ENCODE measurements around the gene ILKAP. TPM values are rescaled to one million over a fixed set of nuclear protein-coding genes. Genes with fewer than 3 reads are reported as not detected.

Gene ILKAP
- total RNA-seq, 1 donor from 2014 or later: 73.4 TPM

- FAIRE-seq (no peak), DNase-seq (ENCODE audit: low spot score in 2 of 2) (no peak)
These were observed 34.1 kb upstream of the ILKAP start for GRCh38 chr2:238237431-238238135.

- FAIRE-seq (no peak), DNase-seq (ENCODE audit: low spot score in 2 of 2) (no peak)
These were observed 33.1 kb upstream of the ILKAP start for GRCh38 chr2:238236571-238236970.

- FAIRE-seq (no peak), DNase-seq (ENCODE audit: low spot score in 2 of 2) (no peak)
These were observed 32.4 kb upstream of the ILKAP start for GRCh38 chr2:238235856-238236255.

GRCh38 chr2:238235331-238235732 lies 31.8 kb upstream of the ILKAP start:
- FAIRE-seq: no peak
- no peak for DNase-seq (ENCODE audit: low spot score in 2 of 2)

GRCh38 chr2:238233625-238234024 lies 30.1 kb upstream of the ILKAP start:
- no peak for FAIRE-seq
- no peak for DNase-seq (ENCODE audit: low spot score in 2 of 2)

GRCh38 chr2:238231809-238232208 lies 28.3 kb upstream of the ILKAP start:
- DNase-seq (ENCODE audit: low spot score in 2 of 2) (no peak), FAIRE-seq (no peak)

- FAIRE-seq: no peak
These were observed 27.8 kb upstream of the ILKAP start for GRCh38 chr2:238231251-238231793.

GRCh38 chr2:238230699-238231098 lies 27.2 kb upstream of the ILKAP start:
- no peak for FAIRE-seq
- no peak for DNase-seq (ENCODE audit: low spot score in 2 of 2)

More at GRCh38 chr2:238231251-238231793, 27.8 kb upstream of the ILKAP start:
- DNase-seq (ENCODE audit: low spot score in 2 of 2): peak; percentile 85 to 91

GRCh38 chr2:238228700-238229099 lies 25.2 kb upstream of the ILKAP start:
- DNase-seq (ENCODE audit: low spot score in 2 of 2) (no peak), FAIRE-seq (no peak)

GRCh38 chr2:238227587-238228032 lies 24.1 kb upstream of the ILKAP start:
- FAIRE-seq (no peak), DNase-seq (ENCODE audit: low spot score in 2 of 2) (no peak)

GRCh38 chr2:238226698-238227586 lies 23.4 kb upstream of the ILKAP start:
- DNase-seq (ENCODE audit: low spot score in 2 of 2): no peak
- no peak for FAIRE-seq

GRCh38 chr2:238225911-238226697 lies 22.6 kb upstream of the ILKAP start:
- no peak for DNase-seq (ENCODE audit: low spot score in 2 of 2)
- FAIRE-seq: no peak

- FAIRE-seq (no peak), DNase-seq (ENCODE audit: low spot score in 2 of 2) (no peak)
These were observed 21.6 kb upstream of the ILKAP start for GRCh38 chr2:238225121-238225520.

- DNase-seq (ENCODE audit: low spot score in 2 of 2) (no peak), FAIRE-seq (no peak)
These were observed 21.0 kb upstream of the ILKAP start for GRCh38 chr2:238224356-238225035.

- FAIRE-seq (no peak), DNase-seq (ENCODE audit: low spot score in 2 of 2) (no peak)
These were observed 17.5 kb upstream of the ILKAP start for GRCh38 chr2:238220892-238221521.

- no peak for DNase-seq (ENCODE audit: low spot score in 2 of 2)
- peak; percentile 61 for FAIRE-seq
These were observed 16.9 kb upstream of the ILKAP start for GRCh38 chr2:238220274-238220891.

GRCh38 chr2:238216651-238217184 lies 13.2 kb upstream of the ILKAP start:
- DNase-seq (ENCODE audit: low spot score in 2 of 2): no peak
- no peak for FAIRE-seq

- no peak for DNase-seq (ENCODE audit: low spot score in 2 of 2)
- no peak for FAIRE-seq
These were observed 3.5 kb upstream of the ILKAP start for GRCh38 chr2:238207006-238207405.
